ENCODE results near the gene TMEM219.

- TF ChIP-seq POLR2AphosphoS5 (IDR thresholded peaks at IDR 0.05; ENCODE audit: low read depth, low read length) (no peak), POLR2A (IDR thresholded peaks at IDR 0.05; ENCODE audit: low read depth, low read length) (no peak)
These were observed 14.0 kb upstream of the TMEM219 start for GRCh38 chr16:29947897-29948296.
